ENCODE data around the gene MDC1. TPM values are rescaled to one million over a fixed set of nuclear protein-coding genes. Genes with fewer than 3 reads are reported as not detected.
A peak's percentile ranks its signal among the peaks of the same experiment; 100 is the strongest.

Gene MDC1
- total and polyA plus RNA-seq, 2 of the 13 experiments (the other 11 are each of a cell fraction or from before 2014, with no cell fraction given) = 8.4 to 14.0 TPM

DNA sequence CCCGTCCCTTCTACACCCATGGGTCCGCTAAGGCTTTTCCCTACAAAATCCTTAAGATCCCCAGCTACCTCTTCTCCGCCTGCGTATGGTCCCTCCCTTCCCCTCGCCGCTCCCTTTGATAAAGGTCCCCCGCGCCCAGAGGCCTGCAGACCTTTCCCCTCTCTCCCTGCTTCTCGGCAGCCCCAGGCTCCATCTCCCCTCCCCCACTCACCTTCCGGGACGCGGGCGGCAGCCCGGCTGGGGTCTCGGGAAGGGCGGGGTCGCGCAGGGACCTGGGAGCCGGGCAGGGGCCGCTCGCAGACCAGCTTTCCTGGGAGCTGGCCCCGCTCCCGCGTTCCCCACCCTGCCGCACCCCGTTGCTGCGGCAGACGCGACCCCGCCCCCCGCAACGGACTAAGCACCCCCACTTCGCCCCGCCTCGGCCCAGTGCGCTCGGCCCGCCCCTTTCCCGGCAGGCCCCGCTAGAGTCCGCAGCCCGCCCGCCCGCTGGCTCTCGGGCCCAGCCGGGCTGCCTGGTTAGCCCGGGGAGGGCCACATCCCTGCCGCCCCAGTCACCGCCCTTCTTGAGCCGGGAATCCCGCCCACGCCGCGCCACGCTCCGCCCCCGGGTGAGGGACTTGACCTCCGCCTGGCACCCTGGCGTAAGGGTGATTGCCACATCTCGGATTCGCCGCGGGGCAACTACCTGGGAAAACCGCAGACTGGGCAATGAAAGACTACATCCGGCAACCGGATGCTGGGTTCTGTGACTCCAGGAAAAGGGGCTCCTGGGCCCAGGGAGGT lies 25.4 kb upstream of the MDC1 start, which contains the start of gene FLOT1 (continued):
- TF ChIP-seq ERF (CRISPR knock-in tag; IDR thresholded peaks at IDR 0.05) = peak; percentile 59
- 0 out of 2 replicates have a peak, but pooled peaks have one; percentile 45 for TF ChIP-seq ZNF550 (CRISPR knock-in tag; IDR thresholded peaks at IDR 0.05; ENCODE audit: borderline replicate concordance)
- TF ChIP-seq SALL1 (CRISPR knock-in tag; IDR thresholded peaks at IDR 0.05) = peak; percentile 95
- TF ChIP-seq CREBL2 (CRISPR knock-in tag; IDR thresholded peaks at IDR 0.05; ENCODE audit: borderline replicate concordance) = peak; percentile 20; the same call in 1 of the 2 replicates
- peak; percentile 88 for TF ChIP-seq ASH2L (IDR thresholded peaks at IDR 0.05; ENCODE audit: insufficient read length, low read depth, low read length)
- peak; percentile 97 for TF ChIP-seq BCL6 (CRISPR knock-in tag; IDR thresholded peaks at IDR 0.05)
- TF ChIP-seq, protein P1, sequence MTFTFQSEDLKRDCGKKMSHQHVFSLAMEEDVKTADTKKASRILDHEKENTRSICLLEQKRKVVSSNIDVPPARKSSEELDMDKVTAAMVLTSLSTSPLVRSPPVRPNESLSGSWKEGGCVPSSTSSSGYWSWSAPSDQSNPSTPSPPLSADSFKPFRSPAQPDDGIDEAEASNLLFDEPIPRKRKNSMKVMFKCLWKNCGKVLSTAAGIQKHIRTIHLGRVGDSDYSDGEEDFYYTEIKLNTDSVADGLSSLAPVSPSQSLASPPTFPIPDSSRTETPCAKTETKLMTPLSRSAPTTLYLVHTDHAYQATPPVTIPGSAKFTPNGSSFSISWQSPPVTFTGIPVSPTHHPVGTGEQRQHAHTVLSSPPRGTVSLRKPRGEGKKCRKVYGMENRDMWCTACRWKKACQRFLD (CRISPR knock-in tag; IDR thresholded peaks at IDR 0.05; ENCODE audit: borderline replicate concordance) = 0 out of 2 replicates have a peak, but pooled peaks have one; percentile 59
- peak; percentile 61; the same call in 1 of the 2 replicates for TF ChIP-seq RERE (CRISPR knock-in tag; IDR thresholded peaks at IDR 0.05; ENCODE audit: low read depth)
- TF ChIP-seq, protein P2, sequence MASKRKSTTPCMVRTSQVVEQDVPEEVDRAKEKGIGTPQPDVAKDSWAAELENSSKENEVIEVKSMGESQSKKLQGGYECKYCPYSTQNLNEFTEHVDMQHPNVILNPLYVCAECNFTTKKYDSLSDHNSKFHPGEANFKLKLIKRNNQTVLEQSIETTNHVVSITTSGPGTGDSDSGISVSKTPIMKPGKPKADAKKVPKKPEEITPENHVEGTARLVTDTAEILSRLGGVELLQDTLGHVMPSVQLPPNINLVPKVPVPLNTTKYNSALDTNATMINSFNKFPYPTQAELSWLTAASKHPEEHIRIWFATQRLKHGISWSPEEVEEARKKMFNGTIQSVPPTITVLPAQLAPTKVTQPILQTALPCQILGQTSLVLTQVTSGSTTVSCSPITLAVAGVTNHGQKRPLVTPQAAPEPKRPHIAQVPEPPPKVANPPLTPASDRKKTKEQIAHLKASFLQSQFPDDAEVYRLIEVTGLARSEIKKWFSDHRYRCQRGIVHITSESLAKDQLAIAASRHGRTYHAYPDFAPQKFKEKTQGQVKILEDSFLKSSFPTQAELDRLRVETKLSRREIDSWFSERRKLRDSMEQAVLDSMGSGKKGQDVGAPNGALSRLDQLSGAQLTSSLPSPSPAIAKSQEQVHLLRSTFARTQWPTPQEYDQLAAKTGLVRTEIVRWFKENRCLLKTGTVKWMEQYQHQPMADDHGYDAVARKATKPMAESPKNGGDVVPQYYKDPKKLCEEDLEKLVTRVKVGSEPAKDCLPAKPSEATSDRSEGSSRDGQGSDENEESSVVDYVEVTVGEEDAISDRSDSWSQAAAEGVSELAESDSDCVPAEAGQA (IDR thresholded peaks at IDR 0.05; ENCODE audit: low read depth) = no peak
- TF ChIP-seq, protein P2 (CRISPR knock-in tag; IDR thresholded peaks at IDR 0.05; ENCODE audit: borderline replicate concordance) = no peak
- TF ChIP-seq ZNF790 (CRISPR knock-in tag; IDR thresholded peaks at IDR 0.05; ENCODE audit: borderline replicate concordance) = peak; percentile 86; the same call in 1 of the 2 replicates
- peak; percentile 60 for TF ChIP-seq NFKB2 (CRISPR knock-in tag; IDR thresholded peaks at IDR 0.05; ENCODE audit: borderline replicate concordance)
- 0 out of 2 replicates have a peak, but pooled peaks have one; percentile 68 for TF ChIP-seq ZBTB3 (CRISPR knock-in tag; IDR thresholded peaks at IDR 0.05; ENCODE audit: borderline replicate concordance, low read depth)

Data from HepG2 (cell line).